ENCODE measurements around the gene ITGA2.

DNA sequence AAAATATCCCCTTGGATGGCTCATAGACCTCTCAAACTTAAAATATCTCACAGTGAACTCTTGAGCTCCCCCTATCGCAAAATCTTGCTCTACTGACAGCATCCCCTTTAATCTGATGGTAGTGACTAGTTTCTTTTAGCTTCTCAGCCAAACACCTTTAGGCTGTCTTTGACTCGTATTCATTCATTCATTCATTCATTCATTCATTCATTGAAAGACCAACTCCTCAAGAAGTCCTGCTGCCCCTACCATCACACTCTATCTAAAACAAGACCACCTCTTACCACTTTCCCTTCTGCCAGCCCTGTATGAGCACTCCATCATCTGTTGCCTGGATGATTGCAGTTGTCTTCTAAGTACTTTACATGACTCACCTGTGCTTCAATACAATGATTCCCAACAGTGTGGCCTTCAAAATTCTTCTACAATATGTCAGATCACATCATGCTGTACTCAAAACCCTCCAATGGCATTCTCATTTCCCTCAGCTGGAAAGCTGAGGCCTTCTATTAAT is 46.8 kb downstream of the ITGA2 start:
- TF ChIP-seq, protein P1, sequence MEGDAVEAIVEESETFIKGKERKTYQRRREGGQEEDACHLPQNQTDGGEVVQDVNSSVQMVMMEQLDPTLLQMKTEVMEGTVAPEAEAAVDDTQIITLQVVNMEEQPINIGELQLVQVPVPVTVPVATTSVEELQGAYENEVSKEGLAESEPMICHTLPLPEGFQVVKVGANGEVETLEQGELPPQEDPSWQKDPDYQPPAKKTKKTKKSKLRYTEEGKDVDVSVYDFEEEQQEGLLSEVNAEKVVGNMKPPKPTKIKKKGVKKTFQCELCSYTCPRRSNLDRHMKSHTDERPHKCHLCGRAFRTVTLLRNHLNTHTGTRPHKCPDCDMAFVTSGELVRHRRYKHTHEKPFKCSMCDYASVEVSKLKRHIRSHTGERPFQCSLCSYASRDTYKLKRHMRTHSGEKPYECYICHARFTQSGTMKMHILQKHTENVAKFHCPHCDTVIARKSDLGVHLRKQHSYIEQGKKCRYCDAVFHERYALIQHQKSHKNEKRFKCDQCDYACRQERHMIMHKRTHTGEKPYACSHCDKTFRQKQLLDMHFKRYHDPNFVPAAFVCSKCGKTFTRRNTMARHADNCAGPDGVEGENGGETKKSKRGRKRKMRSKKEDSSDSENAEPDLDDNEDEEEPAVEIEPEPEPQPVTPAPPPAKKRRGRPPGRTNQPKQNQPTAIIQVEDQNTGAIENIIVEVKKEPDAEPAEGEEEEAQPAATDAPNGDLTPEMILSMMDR (IDR thresholded peaks at IDR 0.05), result peak in 2 of 6 experiments; percentile 7 to 41
- TF ChIP-seq POLR2A (IDR thresholded peaks at IDR 0.05), result no peak

Data from thyroid gland (tissue), 4 donors.